ENCODE results near the gene LAMA3.

DNA sequence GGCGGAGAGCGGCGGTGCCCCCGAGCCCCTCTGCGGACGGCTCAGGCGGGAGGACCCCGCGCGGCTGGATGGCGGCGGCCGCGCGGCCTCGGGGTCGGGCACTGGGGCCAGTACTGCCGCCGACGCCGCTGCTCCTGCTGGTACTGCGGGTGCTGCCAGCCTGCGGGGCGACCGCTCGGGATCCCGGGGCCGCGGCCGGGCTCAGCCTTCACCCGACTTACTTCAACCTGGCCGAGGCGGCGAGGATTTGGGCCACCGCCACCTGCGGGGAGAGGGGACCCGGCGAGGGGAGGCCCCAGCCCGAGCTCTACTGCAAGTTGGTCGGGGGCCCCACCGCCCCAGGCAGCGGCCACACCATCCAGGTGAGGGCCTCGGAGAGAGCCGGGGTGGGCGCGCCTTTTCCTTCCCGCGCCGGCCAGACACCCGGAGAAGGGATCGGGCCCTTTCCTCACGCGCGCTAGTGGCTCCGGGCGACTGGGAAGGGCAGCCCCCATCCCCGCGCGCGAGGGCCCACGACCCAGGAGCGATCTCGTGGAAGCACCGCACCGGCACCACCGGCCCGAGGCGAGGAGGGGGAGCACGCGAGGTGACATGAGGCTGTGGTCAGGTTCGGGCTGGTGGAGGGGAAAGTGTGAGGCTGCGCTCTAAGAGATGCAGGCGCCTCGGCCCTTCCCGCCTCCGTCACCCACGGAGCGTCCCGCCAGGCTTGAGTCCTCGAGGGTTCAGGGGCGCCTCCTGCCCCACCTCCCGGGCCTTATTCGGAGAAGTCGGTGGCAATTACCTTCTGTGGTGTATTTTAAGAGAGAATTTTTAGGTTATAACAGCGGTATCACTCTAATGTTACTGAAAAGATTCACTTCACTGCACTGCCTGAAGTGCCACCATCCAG, 607 bp downstream of the LAMA3 start:
- TF ChIP-seq, protein P1, sequence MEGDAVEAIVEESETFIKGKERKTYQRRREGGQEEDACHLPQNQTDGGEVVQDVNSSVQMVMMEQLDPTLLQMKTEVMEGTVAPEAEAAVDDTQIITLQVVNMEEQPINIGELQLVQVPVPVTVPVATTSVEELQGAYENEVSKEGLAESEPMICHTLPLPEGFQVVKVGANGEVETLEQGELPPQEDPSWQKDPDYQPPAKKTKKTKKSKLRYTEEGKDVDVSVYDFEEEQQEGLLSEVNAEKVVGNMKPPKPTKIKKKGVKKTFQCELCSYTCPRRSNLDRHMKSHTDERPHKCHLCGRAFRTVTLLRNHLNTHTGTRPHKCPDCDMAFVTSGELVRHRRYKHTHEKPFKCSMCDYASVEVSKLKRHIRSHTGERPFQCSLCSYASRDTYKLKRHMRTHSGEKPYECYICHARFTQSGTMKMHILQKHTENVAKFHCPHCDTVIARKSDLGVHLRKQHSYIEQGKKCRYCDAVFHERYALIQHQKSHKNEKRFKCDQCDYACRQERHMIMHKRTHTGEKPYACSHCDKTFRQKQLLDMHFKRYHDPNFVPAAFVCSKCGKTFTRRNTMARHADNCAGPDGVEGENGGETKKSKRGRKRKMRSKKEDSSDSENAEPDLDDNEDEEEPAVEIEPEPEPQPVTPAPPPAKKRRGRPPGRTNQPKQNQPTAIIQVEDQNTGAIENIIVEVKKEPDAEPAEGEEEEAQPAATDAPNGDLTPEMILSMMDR (IDR thresholded peaks at IDR 0.05): no peak
- no peak for TF ChIP-seq POLR2A (IDR thresholded peaks at IDR 0.05)
